HepG2 (cell line): ENCODE results near the gene POLR1H. TPM values are rescaled to one million over a fixed set of nuclear protein-coding genes. Genes with fewer than 3 reads are reported as not detected.

Experiments
- ATAC-seq: fragments of 200-7000 bp; cut with Tn5 transposase; 3 replicates; pipeline ENCODE4 v1.9.1; 2020; ENCODE audit warnings: mild to moderate bottlenecking, moderate library complexity
- BruUV-seq: library from RNA; stranded (reverse); fragments of 400-500 nt; replicated peaks from 2 replicates; lab custom pipeline; 2021; lab: Mats Ljungman, UMichigan
- CTCF ChIA-PET: fragments of 300-600 bp; formaldehyde crosslinking; extraction: SDS; loops from one replicate; lab custom pipeline; 2021; ENCODE audit warnings: low total read pairs, inconsistent platforms, low intra/inter-chr PET ratio; lab: Yijun Ruan, JAX
- POLR2A ChIA-PET: fragments of 350-600 bp; sonication (Branson Sonifier 250); formaldehyde crosslinking; loops from one replicate; lab custom pipeline; 2020; ENCODE audit warnings: antibody characterized with exemption, inconsistent platforms; lab: Yijun Ruan, JAX
- DNase-seq: peaks from one replicate; pipeline ENCODE4 v3.0.0-alpha.2; 2015; ENCODE audit warnings: low spot score
- FAIRE-seq: peaks from 3 replicates; lab custom pipeline; 2011; peaks lifted over from hg19 to GRCh38; lab: Jason Lieb, UNC
- H2AFZ ChIP-seq: one replicate; pipeline ENCODE4 v1.6.1; 2011; ENCODE audit warnings: low read length, inconsistent platforms
- H3K27ac ChIP-seq: fragments of 300-600 bp; 3 replicates; pipeline ENCODE4 v1.8.0; 2011; ENCODE audit warnings: mixed run types, mild to moderate bottlenecking, mixed read lengths, low read length, inconsistent platforms; ENCODE audit not compliant: insufficient read depth; ENCODE audit errors: extremely low read length
- H3K27me3 ChIP-seq, 2 experiments: fragments of 200-600 bp in 1 of 2; 2 replicates in 1 of 2; 3 replicates in 1 of 2; pipeline versions ENCODE4 v1.6.0 to v1.8.0; 2011; ENCODE audit warnings: low read length in 2 of 2, mild to moderate bottlenecking in 2 of 2, moderate library complexity in 2 of 2, inconsistent platforms in 1 of 2; ENCODE audit not compliant: insufficient read depth in 2 of 2, control insufficient read depth in 1 of 2
- H3K36me3 ChIP-seq, 2 experiments: fragments of 200-600 bp in 1 of 2; replicated peaks in 1 of 2; 2 replicates in 1 of 2; 3 replicates in 1 of 2; pipeline versions ENCODE4 v1.5.1 to v1.8.0; 2011; ENCODE audit warnings: low read length in 2 of 2, inconsistent platforms in 1 of 2; ENCODE audit not compliant: insufficient read depth in 2 of 2, control insufficient read depth in 1 of 2
- H3K4me1 ChIP-seq: 2 replicates; pipeline ENCODE4 v1.5.1; 2012; ENCODE audit warnings: low read length, inconsistent platforms; ENCODE audit not compliant: insufficient read depth
- H3K4me2 ChIP-seq: 2 replicates; pipeline ENCODE4 v1.6.0; 2011; ENCODE audit warnings: low read depth, low read length, inconsistent platforms
- H3K4me3 ChIP-seq, 3 experiments: fragments of 200-600 bp in 1 of 3; sonication (generic), shearing (Covaris generic) in 1 of 3; replicated peaks in 1 of 3; 2 replicates each; pipeline ENCODE4 v1.5.1; 2011 to 2016; ENCODE audit warnings: low read length in 3 of 3, inconsistent platforms in 2 of 3, low read depth in 2 of 3, mild to moderate bottlenecking in 2 of 3, control low read depth in 1 of 3, mixed read lengths in 1 of 3; ENCODE audit not compliant: insufficient read depth in 1 of 3
- H3K79me2 ChIP-seq: one replicate; pipeline ENCODE4 v1.6.1; 2011; ENCODE audit warnings: low read length, inconsistent platforms; ENCODE audit not compliant: insufficient read depth
- H3K9ac ChIP-seq: 2 replicates; pipeline ENCODE4 v1.6.0; 2011; ENCODE audit warnings: mild to moderate bottlenecking, low read depth, low read length, inconsistent platforms; ENCODE audit not compliant: insufficient read depth
- H3K9me3 ChIP-seq: 2 replicates; pipeline ENCODE4 v1.5.1; 2012; ENCODE audit warnings: mild to moderate bottlenecking, low read length
- H4K20me1 ChIP-seq: 2 replicates; pipeline ENCODE4 v1.6.0; 2011; ENCODE audit warnings: inconsistent platforms, mild to moderate bottlenecking, low read length, moderate library complexity; ENCODE audit not compliant: insufficient read depth
- GLI4 ChIP-seq: sonication (generic); formaldehyde crosslinking; IDR thresholded peaks from 2 replicates; pipeline ENCODE4 v1.5.1; 2020; ENCODE audit warnings: missing genetic modification reagents, mild to moderate bottlenecking, moderate library complexity, borderline replicate concordance
- HOXD1 ChIP-seq: sonication (generic); formaldehyde crosslinking; IDR thresholded peaks from 2 replicates; pipeline ENCODE4 v1.5.0; 2020; ENCODE audit warnings: missing genetic modification reagents
- JARID2 ChIP-seq: sonication (generic); formaldehyde crosslinking; IDR thresholded peaks from 2 replicates; pipeline ENCODE4 v1.8.1; 2023; ENCODE audit warnings: missing genetic modification reagents, inconsistent platforms; ENCODE audit not compliant: insufficient replicate concordance
- JUNB ChIP-seq: sonication (generic); formaldehyde crosslinking; IDR thresholded peaks from 2 replicates; pipeline ENCODE4 v1.8.0; 2022; ENCODE audit warnings: missing genetic modification reagents, mild to moderate bottlenecking, borderline replicate concordance
- KLF15 ChIP-seq: sonication (generic); formaldehyde crosslinking; IDR thresholded peaks from 2 replicates; pipeline ENCODE4 v1.8.1; 2023; ENCODE audit warnings: borderline replicate concordance, mild to moderate bottlenecking, inconsistent platforms, missing genetic modification reagents, mixed read lengths
- MBNL3 ChIP-seq: fragments of 250-450 bp; sonication (Bioruptor Pico); conservative IDR thresholded peaks from 2 replicates; pipeline ENCODE4 v1.8.0; 2022; ENCODE audit warnings: mild to moderate bottlenecking, inconsistent platforms
- MTA1 ChIP-seq: sonication (generic); formaldehyde crosslinking; IDR thresholded peaks from 2 replicates; pipeline ENCODE4 v1.4.0; 2020; ENCODE audit warnings: missing genetic modification reagents, mild to moderate bottlenecking, borderline replicate concordance
- MTA3 ChIP-seq: sonication (generic); formaldehyde crosslinking; IDR thresholded peaks from 2 replicates; pipeline ENCODE4 v1.4.0; 2020; ENCODE audit warnings: missing genetic modification reagents
- NFKBIZ ChIP-seq: IDR thresholded peaks from 2 replicates; pipeline ENCODE4 v1.6.1; 2018; ENCODE audit warnings: missing genetic modification reagents, missing compliant biosample characterization
- ONECUT2 ChIP-seq: sonication (generic); formaldehyde crosslinking; IDR thresholded peaks from 2 replicates; pipeline ENCODE4 v1.4.0; 2020; ENCODE audit warnings: missing genetic modification reagents
- SRSF9 ChIP-seq: fragments of 200-400 bp; formaldehyde crosslinking; IDR thresholded peaks from 2 replicates; pipeline ENCODE4 v1.6.1; 2018; ENCODE audit warnings: borderline replicate concordance, mild to moderate bottlenecking, low read depth, low read length; ENCODE audit not compliant: insufficient read depth, poor library complexity, severe bottlenecking
- ZNF296 ChIP-seq: sonication (generic); formaldehyde crosslinking; conservative IDR thresholded peaks from 2 replicates; pipeline ENCODE4 v1.5.0; 2020; ENCODE audit warnings: mild to moderate bottlenecking, missing genetic modification reagents
- WGBS: methylation state at CpG from one replicate; pipeline ENCODE4 v1.1.6; 2017; ENCODE audit warnings: low lambda C conversion rate; 5-methylcytosine and 5-hydroxymethylcytosine counted together
- in situ Hi-C: cut with HindIII; loops from 2 replicates; pipeline ENCODE4 v1.10.0; 2017; ENCODE audit warnings: low pct_unique_long_range_greater_than_20kb; ENCODE audit not compliant: extremely low pct_ligation_motif_present
- intact Hi-C: fragments of 100-400 bp; cut with micrococcal nuclease; formaldehyde crosslinking; loops from one replicate; pipeline ENCODE4 v1.10.0; 2022; ENCODE audit not compliant: unreplicated experiment
- polyA plus RNA-seq, 8 experiments: library from polyadenylated mRNA; depleted of rRNA in 3 of 8; stranded (reverse) in 7 of 8; unstranded in 1 of 8; fragments of >200 nt; fragmentation: Illumina TruSeq in 4 of 8; extraction: Trizol in 4 of 8; gene quantifications; 2 replicates each; pipeline versions ENCODE4 v1.2.1 to v1.2.3, GENCODE V29; 2011 to 2016; ENCODE audit warnings: low read depth in 4 of 8, missing spikeins in 1 of 8, mixed read lengths in 1 of 8; ENCODE audit not compliant: insufficient read depth in 1 of 8
- total RNA-seq, 5 experiments: library from RNA; depleted of rRNA; stranded (reverse); fragments of >200 nt; fragmentation: Illumina TruSeq; extraction: Trizol; gene quantifications; 2 replicates each; pipeline ENCODE4 v1.2.3, GENCODE V29; 2016; ENCODE audit warnings: low read depth in 1 of 5
- TF ChIP-seq, protein P1 (sequence below): sonication (generic); formaldehyde crosslinking; IDR thresholded peaks from 2 replicates; pipeline ENCODE4 v1.9.0; 2021; ENCODE audit warnings: missing genetic modification reagents, borderline replicate concordance
- TF ChIP-seq, protein P2 (sequence below): sonication (generic); formaldehyde crosslinking; IDR thresholded peaks from 2 replicates; pipeline ENCODE4 v1.5.0; 2020; ENCODE audit warnings: missing genetic modification reagents, mild to moderate bottlenecking, borderline replicate concordance
- TF ChIP-seq, protein P3 (sequence below): sonication (generic); formaldehyde crosslinking; IDR thresholded peaks from 2 replicates; pipeline ENCODE4 v1.4.0; 2020; ENCODE audit warnings: missing genetic modification reagents, mild to moderate bottlenecking, borderline replicate concordance

The POLR1H gene
- total and polyA plus RNA-seq, 2 of the 13 experiments (the other 11 are each of a cell fraction or from before 2014, with no cell fraction given): 61.4 to 79.8 TPM

DNA sequence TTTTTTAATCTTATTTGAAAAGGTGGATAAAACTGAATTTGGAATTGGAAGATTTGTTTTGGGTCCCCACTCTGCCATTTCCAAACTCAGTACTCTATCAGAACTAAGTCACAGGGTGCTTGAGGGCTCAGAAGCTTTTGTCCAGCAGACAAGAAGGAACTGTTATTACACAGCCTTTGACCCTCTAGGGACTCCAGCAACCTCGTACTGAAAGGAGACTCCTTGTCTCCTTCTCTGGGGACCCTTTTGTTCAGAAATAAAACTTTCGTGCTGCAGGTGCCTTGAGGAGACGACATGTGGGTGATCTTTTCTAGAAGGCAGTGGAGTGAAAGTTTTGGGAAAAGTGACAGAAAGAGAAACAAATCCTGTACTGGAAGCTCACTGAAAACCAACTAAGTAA lies 7.4 kb upstream of the POLR1H start:
- Histone ChIP-seq H3K36me3 (peaks cover 3 to 17% of the 10 kb centered on the region in 2 experiments; a peak in 4 of 5 replicates), H4K20me1 (no peaks in the 10 kb centered on the region), H2AFZ (no peak overlapping the region), H3K9ac (no peak overlapping the region), H3K27me3 (no peaks in the 10 kb centered on the region), H3K4me2 (no peak overlapping the region), H3K79me2 (no peaks in the 10 kb centered on the region), H3K4me1 (no peaks in the 10 kb centered on the region), H3K27ac (no peak overlapping the region), H3K4me3 (no peak overlapping the region), H3K9me3 (no peaks in the 10 kb centered on the region)
- no peak for ATAC-seq
- WGBS: 98% methylated on average over 3 of the region's 3 CpGs
- FAIRE-seq: no peak
- CTCF ChIA-PET: no interaction called here
- no peak for TF ChIP-seq NFKBIZ
- no peak for TF ChIP-seq SRSF9
- no peak for TF ChIP-seq MTA1
- TF ChIP-seq JUNB (CRISPR knock-in tag): no peak
- TF ChIP-seq, protein P1, sequence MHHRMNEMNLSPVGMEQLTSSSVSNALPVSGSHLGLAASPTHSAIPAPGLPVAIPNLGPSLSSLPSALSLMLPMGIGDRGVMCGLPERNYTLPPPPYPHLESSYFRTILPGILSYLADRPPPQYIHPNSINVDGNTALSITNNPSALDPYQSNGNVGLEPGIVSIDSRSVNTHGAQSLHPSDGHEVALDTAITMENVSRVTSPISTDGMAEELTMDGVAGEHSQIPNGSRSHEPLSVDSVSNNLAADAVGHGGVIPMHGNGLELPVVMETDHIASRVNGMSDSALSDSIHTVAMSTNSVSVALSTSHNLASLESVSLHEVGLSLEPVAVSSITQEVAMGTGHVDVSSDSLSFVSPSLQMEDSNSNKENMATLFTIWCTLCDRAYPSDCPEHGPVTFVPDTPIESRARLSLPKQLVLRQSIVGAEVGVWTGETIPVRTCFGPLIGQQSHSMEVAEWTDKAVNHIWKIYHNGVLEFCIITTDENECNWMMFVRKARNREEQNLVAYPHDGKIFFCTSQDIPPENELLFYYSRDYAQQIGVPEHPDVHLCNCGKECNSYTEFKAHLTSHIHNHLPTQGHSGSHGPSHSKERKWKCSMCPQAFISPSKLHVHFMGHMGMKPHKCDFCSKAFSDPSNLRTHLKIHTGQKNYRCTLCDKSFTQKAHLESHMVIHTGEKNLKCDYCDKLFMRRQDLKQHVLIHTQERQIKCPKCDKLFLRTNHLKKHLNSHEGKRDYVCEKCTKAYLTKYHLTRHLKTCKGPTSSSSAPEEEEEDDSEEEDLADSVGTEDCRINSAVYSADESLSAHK: no peak
- TF ChIP-seq, protein P2, sequence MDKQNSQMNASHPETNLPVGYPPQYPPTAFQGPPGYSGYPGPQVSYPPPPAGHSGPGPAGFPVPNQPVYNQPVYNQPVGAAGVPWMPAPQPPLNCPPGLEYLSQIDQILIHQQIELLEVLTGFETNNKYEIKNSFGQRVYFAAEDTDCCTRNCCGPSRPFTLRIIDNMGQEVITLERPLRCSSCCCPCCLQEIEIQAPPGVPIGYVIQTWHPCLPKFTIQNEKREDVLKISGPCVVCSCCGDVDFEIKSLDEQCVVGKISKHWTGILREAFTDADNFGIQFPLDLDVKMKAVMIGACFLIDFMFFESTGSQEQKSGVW (CRISPR knock-in tag): no peak
- TF ChIP-seq, protein P3, sequence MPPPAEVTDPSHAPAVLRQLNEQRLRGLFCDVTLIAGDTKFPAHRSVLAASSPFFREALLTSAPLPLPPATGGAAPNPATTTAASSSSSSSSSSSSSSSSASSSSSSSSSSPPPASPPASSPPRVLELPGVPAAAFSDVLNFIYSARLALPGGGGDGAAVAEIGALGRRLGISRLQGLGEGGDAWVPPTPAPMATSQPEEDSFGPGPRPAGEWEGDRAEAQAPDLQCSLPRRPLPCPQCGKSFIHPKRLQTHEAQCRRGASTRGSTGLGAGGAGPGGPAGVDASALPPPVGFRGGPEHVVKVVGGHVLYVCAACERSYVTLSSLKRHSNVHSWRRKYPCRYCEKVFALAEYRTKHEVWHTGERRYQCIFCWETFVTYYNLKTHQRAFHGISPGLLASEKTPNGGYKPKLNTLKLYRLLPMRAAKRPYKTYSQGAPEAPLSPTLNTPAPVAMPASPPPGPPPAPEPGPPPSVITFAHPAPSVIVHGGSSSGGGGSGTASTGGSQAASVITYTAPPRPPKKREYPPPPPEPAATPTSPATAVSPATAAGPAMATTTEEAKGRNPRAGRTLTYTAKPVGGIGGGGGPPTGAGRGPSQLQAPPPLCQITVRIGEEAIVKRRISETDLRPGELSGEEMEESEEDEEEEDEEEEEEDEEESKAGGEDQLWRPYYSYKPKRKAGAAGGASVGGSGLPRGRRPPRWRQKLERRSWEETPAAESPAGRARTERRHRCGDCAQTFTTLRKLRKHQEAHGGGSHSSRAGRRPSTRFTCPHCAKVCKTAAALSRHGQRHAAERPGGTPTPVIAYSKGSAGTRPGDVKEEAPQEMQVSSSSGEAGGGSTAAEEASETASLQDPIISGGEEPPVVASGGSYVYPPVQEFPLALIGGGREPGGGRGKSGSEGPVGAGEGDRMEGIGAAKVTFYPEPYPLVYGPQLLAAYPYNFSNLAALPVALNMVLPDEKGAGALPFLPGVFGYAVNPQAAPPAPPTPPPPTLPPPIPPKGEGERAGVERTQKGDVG (CRISPR knock-in tag): no peak
- no peak for TF ChIP-seq HOXD1 (CRISPR knock-in tag)
- no peak for TF ChIP-seq MBNL3
- no peak for TF ChIP-seq JARID2 (CRISPR knock-in tag)
- no peak for TF ChIP-seq MTA3 (CRISPR knock-in tag)
- no peak for TF ChIP-seq ZNF296 (CRISPR knock-in tag)
- no peak for TF ChIP-seq ONECUT2
- no peak for TF ChIP-seq GLI4 (CRISPR knock-in tag)
- TF ChIP-seq KLF15 (CRISPR knock-in tag): no peak
- BruUV-seq: no TSS peak
- in situ Hi-C loops (no loop called here), intact Hi-C loops (no loop called here)
- POLR2A ChIA-PET: interaction anchor here (0.5 kb wide), 1 partner anchor 9 kb away, joined by 3 read pairs; no protein-coding TSS in a partner anchor
- no peak for DNase-seq
